Panc1 (cell line): ENCODE results near the gene GUCY2C. TPM values are rescaled to one million over a fixed set of nuclear protein-coding genes. Genes with fewer than 3 reads are reported as not detected.
A peak's percentile ranks its signal among the peaks of the same experiment; 100 is the strongest.

ENCODE experiments used
- ATAC-seq: fragments of 200-7000 bp; cut with Tn5 transposase; 2 replicates; pipeline ENCODE4 v1.9.1; 2020; ENCODE audit warnings: mild to moderate bottlenecking, moderate library complexity
- BruUV-seq: library from RNA; stranded (reverse); fragments of 400-500 nt; replicated peaks from 2 replicates; lab custom pipeline; 2021; lab: Mats Ljungman, UMichigan
- CTCF ChIA-PET: fragments of 300-600 bp; sonication (Branson Sonifier 250); formaldehyde crosslinking; loops from one replicate; lab custom pipeline; 2022; ENCODE audit warnings: antibody characterized with exemption; lab: Charles Lee
- POLR2A ChIA-PET: fragments of 300-600 bp; sonication (Branson Sonifier 250); formaldehyde crosslinking; loops from one replicate; lab custom pipeline; 2022; ENCODE audit warnings: antibody characterized with exemption; lab: Charles Lee
- DNase-seq: peaks from one replicate; pipeline ENCODE4 v3.0.0-alpha.2; 2010; ENCODE audit warnings: low read depth, low spot score
- H3K27ac ChIP-seq: 2 replicates; pipeline ENCODE4 v1.5.1; 2011; ENCODE audit warnings: mild to moderate bottlenecking, low read length, inconsistent platforms
- H3K27me3 ChIP-seq: fragments of 200-500 bp; sonication (Bioruptor generic); 2 replicates; pipeline ENCODE4 v1.6.0; 2014; ENCODE audit warnings: low read length, inconsistent platforms; ENCODE audit not compliant: control insufficient read depth, insufficient read depth
- H3K36me3 ChIP-seq: fragments of 200-500 bp; sonication (Bioruptor generic); 2 replicates; pipeline ENCODE4 v1.5.1; 2014; ENCODE audit warnings: inconsistent platforms, mild to moderate bottlenecking, low read length, moderate library complexity; ENCODE audit not compliant: control insufficient read depth, insufficient read depth
- H3K4me1 ChIP-seq: 2 replicates; pipeline ENCODE4 v1.5.1; 2011; ENCODE audit warnings: inconsistent platforms, mild to moderate bottlenecking, low read length, moderate library complexity; ENCODE audit not compliant: control insufficient read depth, insufficient read depth
- H3K4me3 ChIP-seq, 2 experiments: 2 replicates each; pipeline ENCODE4 v1.5.1; 2011 to 2012; ENCODE audit warnings: low read depth in 2 of 2, low read length in 2 of 2, mild to moderate bottlenecking in 2 of 2, inconsistent platforms in 1 of 2, moderate library complexity in 1 of 2
- H3K9me3 ChIP-seq: fragments of 200-500 bp; sonication (Bioruptor generic); 2 replicates; pipeline ENCODE4 v1.5.1; 2014; ENCODE audit warnings: low read depth, mild to moderate bottlenecking, inconsistent platforms, low read length, moderate library complexity; ENCODE audit not compliant: control insufficient read depth, insufficient read depth
- CTCF ChIP-seq: fragments of 450-650 bp; IDR thresholded peaks from 2 replicates; pipeline ENCODE4 v1.5.1; 2017; ENCODE audit warnings: mild to moderate bottlenecking
- POLR2AphosphoS5 ChIP-seq: IDR thresholded peaks from 2 replicates; pipeline ENCODE4 v1.6.1; 2012; ENCODE audit warnings: mild to moderate bottlenecking, low read depth, low read length, moderate library complexity
- REST ChIP-seq, 2 experiments: IDR thresholded peaks; 2 replicates each; pipeline ENCODE4 v1.6.1; 2011 to 2012; ENCODE audit warnings: low read depth in 2 of 2, control low read depth in 1 of 2, low read length in 1 of 2, mild to moderate bottlenecking in 1 of 2, moderate library complexity in 1 of 2; ENCODE audit not compliant: insufficient read depth in 1 of 2
- SIN3A ChIP-seq: IDR thresholded peaks from 2 replicates; pipeline ENCODE4 v1.6.1; 2012; ENCODE audit warnings: low read depth, mild to moderate bottlenecking, low read length, moderate library complexity, borderline replicate concordance; ENCODE audit not compliant: insufficient read depth
- TCF7L2 ChIP-seq: IDR thresholded peaks from 2 replicates; pipeline ENCODE4 v1.6.1; 2011; ENCODE audit warnings: mild to moderate bottlenecking, low read depth, low read length, inconsistent platforms
- in situ Hi-C: cut with HindIII; loops from 2 replicates; pipeline ENCODE4 v1.10.0; 2016; ENCODE audit warnings: low sequenced_read_pairs, low pct_unique_long_range_greater_than_20kb
- intact Hi-C: fragments of 100-400 bp; cut with micrococcal nuclease; formaldehyde crosslinking; loops from one replicate; pipeline ENCODE4 v1.10.0; 2022; ENCODE audit not compliant: unreplicated experiment
- total RNA-seq: library from RNA; stranded (reverse); gene quantifications from one replicate; pipeline ENCODE4 v1.2.1, GENCODE V29; 2021; ENCODE audit not compliant: unreplicated experiment

GUCY2C gene
- total RNA-seq, 1 experiment from 2014 or later = 0.13 TPM

GRCh38 chr12:14629832-14630710, 66.3 kb downstream of the GUCY2C start:
- H3K4me3 ChIP-seq = no peak overlapping the region
- no peaks in the 10 kb centered on the region for H3K4me1 ChIP-seq
- ChIA-PET CTCF (interaction anchor here (0.6 kb wide), 1 partner anchor 34 kb away, joined by 4 read pairs; no protein-coding TSS in a partner anchor), POLR2A (interaction anchor here (0.7 kb wide), 1 partner anchor 1161 kb away, joined by 3 read pairs; no protein-coding TSS in a partner anchor)
- intact Hi-C loops = loop anchor here (2.0 kb wide), 1 partner anchor 87 kb away; no protein-coding TSS in a partner anchor
- H3K36me3 ChIP-seq = no peaks in the 10 kb centered on the region
- DNase-seq (peak; percentile 77), ATAC-seq (peak; percentile 97)
- no peaks in the 10 kb centered on the region for H3K27me3 ChIP-seq
- no TSS peak for BruUV-seq
- TF ChIP-seq CTCF = peak; percentile 96
- no peak for TF ChIP-seq REST (IDR thresholded peaks at IDR 0.05; ENCODE audit: insufficient read depth in 1 of 2, low read depth in 2 of 2, low read length in 1 of 2)
- in situ Hi-C loops = no loop called here
- no peaks in the 10 kb centered on the region for H3K9me3 ChIP-seq
- H3K27ac ChIP-seq = no peak overlapping the region

- TF ChIP-seq REST (IDR thresholded peaks at IDR 0.05; ENCODE audit: insufficient read depth in 1 of 2, low read depth in 2 of 2, low read length in 1 of 2) (no peak), CTCF (no peak), TCF7L2 (no peak), POLR2AphosphoS5 (no peak), SIN3A (no peak)
- intact Hi-C loops (no loop called here), in situ Hi-C loops (no loop called here)
- Histone ChIP-seq H3K27ac (no peak overlapping the region), H3K27me3 (no peaks in the 10 kb centered on the region), H3K9me3 (no peaks in the 10 kb centered on the region), H3K4me1 (no peaks in the 10 kb centered on the region), H3K36me3 (no peaks in the 10 kb centered on the region), H3K4me3 (no peak overlapping the region)
- POLR2A ChIA-PET = no interaction called here
- CTCF ChIA-PET = no interaction called here
- BruUV-seq = no TSS peak
- no peak for ATAC-seq
- no peak for DNase-seq
These were observed 67.6 kb downstream of the GUCY2C start for GRCh38 chr12:14628771-14629170.
